Fibroblast of skin of abdomen (primary cell): ENCODE measurements around the gene APLF.
A peak's percentile ranks its signal among the peaks of the same experiment; 100 is the strongest.
"Not testable (repeated sequence)": the region's sequence is repeated elsewhere in the genome, so short reads cannot be mapped to it uniquely, and the experiment has no call there.

Experiments
- DNase-seq: peaks from one replicate; pipeline ENCODE4 v3.0.0-alpha.2; 2013

The APLF gene

DNA sequence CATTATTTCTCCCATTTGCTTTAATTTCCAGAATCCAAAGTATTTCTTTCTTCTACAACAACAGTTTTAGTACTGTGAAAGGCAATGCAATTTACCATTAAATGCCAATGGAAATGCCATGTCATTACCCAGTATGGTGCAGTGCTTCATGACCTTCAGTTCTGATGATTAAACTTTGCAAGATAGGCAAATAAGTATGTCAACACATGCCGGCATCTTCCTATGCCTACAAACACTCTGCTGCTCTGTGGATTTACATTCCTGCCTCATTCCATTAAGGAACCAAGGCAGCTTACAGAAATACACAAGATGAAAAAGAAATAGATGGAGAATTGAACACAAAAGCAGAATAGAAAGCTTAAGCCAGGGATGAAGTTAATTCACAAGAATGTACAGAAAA lies 123.3 kb downstream of the APLF start:
- no peak for DNase-seq

DNA sequence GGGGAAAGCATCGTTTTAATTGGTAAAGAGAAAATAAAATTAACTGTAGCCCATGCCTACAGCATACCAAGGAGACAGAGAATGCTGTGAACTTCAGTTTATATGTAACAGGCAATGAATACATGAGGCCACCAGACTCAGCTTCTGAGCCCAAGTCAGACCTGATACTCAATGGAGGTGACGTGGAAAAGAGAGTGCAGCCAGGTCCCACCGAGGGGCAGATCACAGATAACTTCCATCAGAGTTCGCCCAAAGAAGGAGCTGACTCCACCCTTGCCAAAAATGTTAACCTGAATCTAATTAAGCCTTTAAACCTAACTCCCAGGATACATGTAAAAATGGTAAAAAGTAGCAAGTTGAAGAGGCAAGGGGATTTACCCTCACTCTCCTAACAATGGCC lies 123.8 kb downstream of the APLF start:
- DNase-seq = no peak

DNA sequence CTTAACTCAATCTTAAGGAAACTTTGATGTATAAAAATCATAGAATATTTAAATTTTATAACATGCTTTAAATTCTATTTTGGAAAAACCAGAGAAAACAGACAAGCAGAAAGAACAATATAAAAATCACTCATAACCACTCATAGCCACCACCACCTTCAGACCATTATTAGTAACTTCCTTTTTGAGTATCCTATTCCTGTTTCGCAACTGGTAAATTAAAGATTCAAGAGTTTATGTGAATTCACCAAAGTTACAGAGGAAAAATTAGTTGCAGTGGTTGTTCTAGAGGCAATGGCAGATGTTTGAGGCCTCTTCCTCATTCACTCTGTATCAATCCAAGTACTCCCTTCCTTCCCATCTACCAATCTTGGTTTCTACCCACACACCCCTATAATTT lies 126.7 kb downstream of the APLF start:
- DNase-seq = no peak

DNA sequence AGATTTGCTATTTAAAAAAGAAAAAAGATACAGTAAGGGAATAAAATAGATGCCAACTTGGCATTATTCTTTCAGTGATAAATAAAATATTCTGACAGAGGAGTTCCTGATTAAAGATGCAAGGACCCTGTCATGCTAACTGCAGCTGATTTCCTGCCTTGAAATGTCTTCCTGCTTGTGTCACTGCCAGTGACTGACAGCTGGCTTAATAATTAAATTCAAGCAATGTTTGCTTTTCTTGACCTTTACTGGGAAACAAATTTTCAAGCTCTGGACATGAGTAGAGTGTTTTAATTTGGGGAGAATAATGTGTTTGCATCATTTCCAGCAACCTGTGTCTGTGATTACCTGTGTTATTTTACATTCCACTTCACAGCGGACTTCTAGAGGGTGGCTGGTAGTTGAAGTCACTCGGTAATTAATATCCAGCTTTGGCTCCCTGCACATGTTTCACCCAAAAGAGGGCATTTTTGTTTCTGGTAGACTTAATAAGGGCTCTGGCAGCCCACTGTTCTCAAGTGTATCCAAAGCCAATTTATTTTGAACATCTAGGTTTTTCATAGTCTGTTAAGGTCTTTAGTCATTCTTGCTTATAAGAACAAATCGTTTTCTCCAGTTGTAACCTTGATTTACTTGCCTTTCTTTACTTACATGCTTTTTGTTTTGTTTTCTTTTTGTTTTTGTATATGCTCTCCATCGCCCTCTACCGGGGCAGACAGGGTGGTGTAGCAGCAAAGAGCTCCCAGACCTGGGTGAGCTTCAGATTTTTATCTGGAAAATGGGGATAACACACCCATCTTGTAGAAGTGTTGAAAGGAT lies 127.5 kb downstream of the APLF start:
- peak; percentile 29 for DNase-seq

DNA sequence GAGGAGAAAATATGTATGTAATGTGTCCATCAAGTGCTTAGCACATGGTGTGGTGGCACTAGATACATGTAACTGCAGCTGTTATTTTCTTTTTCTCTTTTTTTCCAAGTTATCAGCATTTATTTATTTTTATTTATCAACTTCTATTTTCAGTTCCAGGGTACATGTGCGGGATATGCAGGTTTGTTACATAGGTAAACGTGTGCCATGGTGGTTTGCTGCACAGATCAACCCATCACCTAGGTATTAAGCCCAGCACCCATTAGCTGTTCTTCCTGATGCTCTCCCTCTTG lies 128.1 kb downstream of the APLF start:
- DNase-seq = not testable (repeated sequence)

DNA sequence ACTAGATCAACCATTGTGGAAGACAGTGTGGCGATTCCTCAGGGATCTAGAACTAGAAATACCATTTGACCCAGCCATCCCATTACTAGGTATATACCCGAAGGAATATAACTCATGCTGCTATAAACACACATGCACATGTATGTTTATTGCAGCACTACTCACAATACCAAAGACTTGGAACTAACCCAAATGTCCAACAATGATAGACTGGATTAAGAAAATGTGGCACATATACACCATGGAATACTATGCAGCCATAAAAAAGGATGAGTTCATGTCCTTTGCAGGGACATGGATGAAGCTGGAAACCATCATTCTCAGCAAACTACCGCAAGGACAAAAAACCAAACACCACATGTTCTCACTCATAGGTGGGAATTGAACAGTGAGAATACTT lies 133.1 kb downstream of the APLF start:
- not testable (repeated sequence) for DNase-seq

DNA sequence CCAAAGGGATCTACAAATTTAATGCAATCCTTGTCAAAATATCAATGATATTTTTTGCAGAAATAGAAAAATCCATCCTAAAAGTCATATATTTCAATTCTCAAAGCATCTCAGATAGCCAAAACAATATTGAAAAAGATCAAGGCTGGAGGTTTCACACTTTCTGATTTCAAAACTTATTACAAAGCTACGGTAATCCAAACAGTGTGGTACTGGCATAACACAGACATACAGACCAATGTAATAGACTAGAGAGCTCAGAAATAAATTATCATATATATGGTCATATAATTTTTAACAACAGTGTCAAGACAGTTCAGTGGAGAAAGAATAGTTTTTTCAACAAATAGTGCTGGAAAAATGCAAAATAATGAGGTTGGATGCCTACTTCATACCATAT lies 135.7 kb downstream of the APLF start:
- DNase-seq = no peak

DNA sequence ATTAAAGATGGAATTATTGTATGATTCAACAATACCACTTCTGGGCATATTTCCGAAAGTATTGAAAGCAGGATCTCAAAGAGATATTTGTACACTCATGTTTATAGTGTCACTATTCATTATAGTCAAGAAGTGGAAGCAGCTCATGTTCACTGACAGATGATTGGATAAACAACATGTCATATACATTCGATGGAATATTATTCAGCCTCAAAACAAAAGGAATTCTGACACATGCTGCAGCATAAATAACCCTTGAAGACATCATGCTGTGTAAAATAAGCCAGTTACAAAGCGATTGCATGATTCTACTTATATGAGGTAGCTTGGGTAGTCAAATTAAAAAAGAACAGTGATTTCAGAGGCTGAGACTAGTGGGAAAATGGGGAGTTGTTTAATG lies 136.7 kb downstream of the APLF start:
- no peak for DNase-seq

DNA sequence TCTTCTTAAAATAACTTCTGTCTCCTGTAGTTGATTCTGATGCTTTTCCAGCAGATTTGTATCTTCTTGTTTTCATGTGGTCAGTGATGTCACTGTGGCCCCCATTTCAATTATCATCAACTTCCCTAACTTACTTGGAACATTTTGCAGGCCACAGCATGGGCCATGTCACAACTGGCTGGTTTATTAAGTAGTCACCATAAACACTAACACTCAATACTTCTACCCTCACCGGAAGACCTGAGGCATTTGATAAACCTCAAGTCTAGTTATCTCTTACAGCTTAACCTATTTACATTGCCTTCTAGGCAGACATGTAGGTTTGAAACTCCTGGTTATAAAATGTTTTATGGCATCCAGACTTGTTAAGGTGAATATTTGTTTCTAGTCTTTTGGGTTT lies 138.6 kb downstream of the APLF start:
- DNase-seq = no peak

DNA sequence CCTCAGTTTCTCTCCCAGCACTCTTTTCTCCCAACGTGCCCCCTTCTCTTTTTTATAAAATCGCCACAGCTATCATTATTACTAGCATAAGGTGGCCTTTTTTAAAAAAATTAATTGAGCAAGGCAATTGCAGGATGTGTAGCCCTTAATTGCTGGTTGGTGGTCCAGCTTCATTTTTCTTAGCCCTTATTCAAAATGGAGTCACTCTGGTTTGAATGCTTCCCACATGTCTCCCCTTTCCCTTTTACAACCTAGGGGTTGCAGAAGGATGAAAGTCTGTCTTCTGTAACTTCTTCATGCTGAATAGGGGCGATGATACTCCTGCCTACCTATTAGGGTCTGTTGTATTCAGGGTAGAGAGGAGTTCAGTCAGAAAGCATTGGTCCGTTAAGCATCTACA lies 139.4 kb downstream of the APLF start:
- no peak for DNase-seq

DNA sequence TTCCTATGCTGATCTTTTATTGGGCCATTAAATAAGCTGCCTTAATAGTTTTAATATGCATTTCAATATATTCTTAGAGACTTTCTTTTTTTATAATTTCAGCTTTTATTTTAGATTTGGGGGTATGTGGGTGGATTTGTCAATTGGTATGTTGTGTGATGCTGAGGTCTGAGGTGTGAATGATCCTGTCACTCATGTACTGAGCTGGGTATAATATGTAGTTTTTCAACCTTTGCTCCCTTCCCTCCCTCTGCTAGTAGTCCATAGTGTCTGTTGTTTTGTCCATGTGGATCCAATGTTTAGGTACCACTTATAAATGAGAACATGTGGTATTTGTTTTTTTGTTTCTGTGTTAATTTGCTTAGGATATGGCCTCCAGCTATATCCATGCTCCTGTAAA lies 140.5 kb downstream of the APLF start:
- DNase-seq = no peak

DNA sequence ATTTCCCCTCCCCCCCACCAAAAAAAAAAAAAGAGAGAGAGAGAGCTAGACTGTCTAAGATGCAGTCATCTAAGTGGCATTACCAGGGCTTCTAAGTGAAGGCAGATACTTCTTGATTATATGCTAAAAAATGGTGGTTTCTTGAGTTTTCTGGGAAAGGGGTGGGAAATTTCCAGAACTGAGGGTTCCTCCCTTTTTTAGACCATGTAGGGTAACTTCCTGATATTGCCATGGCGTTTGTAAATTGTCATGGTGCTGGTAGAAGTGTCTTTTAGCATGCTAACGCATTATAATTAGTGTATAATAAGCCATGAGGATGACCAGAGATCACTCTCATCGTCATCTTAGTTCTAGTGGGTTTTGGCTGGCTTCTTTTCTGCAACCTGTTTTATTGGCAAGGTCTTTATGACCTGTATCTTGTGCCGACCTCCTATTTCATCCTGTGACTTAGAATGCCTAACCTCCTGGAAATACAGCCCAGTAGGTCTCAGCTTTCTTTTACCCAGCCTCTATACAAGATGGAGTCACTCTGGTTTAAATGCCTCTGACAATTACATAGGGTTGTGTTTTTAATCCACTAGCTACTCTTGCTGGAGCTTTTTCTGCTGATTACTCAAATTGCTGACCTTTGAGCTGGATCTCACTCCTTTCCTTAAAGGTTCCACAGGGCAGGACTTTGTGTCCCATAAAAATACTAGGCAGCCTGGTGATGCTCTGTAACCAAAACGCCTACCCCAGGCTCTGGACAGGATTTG lies 145.6 kb downstream of the APLF start:
- no peak for DNase-seq

DNA sequence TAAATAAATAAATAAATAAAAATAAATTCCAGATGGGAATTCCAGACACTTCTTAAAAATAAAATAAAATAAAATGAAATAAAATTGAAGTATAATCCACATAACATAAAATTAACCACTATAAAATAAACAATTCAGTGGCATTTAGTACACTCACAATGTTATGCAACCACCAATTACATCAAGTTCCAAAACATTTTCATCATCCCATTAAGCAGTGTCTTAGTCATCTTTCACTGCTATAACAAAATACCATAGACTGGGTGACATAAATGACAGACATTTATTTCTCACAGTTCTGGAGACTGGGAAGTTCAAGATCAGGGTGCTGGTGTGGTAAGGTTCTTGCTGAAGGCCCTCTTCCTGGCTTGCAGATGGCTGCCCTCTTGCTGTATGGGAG lies 153.4 kb downstream of the APLF start:
- DNase-seq = no peak

DNA sequence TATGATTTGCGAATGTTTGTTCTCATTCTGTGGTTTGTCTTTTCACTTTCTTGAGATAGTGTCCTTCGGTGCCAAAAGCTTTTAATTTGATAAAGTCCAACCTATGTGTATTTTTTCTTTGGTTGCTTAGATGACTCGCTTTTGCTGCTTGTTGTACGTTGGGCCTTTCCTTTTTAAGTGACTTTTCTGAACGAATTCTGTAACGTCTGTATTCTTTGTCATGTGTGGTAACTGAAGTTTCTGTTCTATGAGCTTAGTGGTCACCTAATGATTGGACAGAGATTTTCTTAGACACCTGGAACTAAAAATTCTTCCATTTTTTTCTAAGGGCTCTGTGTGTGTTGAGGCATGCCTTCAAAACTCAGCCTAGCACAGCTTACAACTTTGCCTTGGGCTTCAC lies 156.4 kb downstream of the APLF start:
- no peak for DNase-seq

DNA sequence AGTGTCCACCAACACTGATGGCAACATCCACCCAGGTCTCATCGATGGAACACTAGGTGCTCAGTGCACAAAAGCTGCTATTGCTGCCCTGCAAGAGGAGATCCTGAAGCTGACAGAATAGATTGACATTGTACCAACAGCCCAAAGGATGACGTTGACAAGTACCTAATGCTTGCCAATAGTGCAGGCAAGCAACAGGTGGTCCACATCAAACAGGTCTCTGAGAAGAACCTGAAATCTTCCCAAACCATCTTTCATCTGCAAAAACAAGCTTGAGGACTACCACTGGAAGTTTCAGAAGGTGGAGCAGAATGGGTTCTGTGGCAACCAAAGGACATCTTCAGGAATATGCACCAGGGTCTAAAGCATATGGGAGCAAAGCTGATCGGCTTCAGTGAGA lies 160.2 kb downstream of the APLF start:
- DNase-seq = no peak
